HG03520 (cell line): ENCODE data around the gene NKAIN1.
"Not testable (repeated sequence)": the region's sequence is repeated elsewhere in the genome, so short reads cannot be mapped to it uniquely, and the experiment has no call there.

Source experiments
- ATAC-seq: cut with Tn5 transposase; IDR thresholded peaks from one replicate; pipeline ENCODE4 v1.9.1; 2021; ENCODE audit warnings: mild to moderate bottlenecking, moderate library complexity; ENCODE audit not compliant: unreplicated experiment

Gene NKAIN1

GRCh38 chr1:31198600-31198999, 41.1 kb downstream of the NKAIN1 start:
- ATAC-seq, result no peak

GRCh38 chr1:31198150-31198549, 41.5 kb downstream of the NKAIN1 start:
- ATAC-seq, result no peak

GRCh38 chr1:31196685-31197084, 43.0 kb downstream of the NKAIN1 start:
- ATAC-seq, result no peak

GRCh38 chr1:31195267-31195666, 44.4 kb downstream of the NKAIN1 start:
- not testable (repeated sequence) for ATAC-seq

- ATAC-seq, result no peak
Observed at GRCh38 chr1:31193729-31194128, 46.0 kb downstream of the NKAIN1 start.

GRCh38 chr1:31191281-31191680, 48.4 kb downstream of the NKAIN1 start:
- no peak for ATAC-seq

GRCh38 chr1:31189696-31190674, 49.7 kb downstream of the NKAIN1 start:
- no peak for ATAC-seq

- ATAC-seq, result no peak
Observed at GRCh38 chr1:31183927-31184554, 55.6 kb downstream of the NKAIN1 start.

- no peak for ATAC-seq
Observed at GRCh38 chr1:31183126-31183525, 56.6 kb downstream of the NKAIN1 start.

GRCh38 chr1:31182352-31182751, 57.3 kb downstream of the NKAIN1 start:
- ATAC-seq, result no peak

- no peak for ATAC-seq
Observed at GRCh38 chr1:31181515-31182343, 58.0 kb downstream of the NKAIN1 start.

GRCh38 chr1:31180338-31180737, 59.3 kb downstream of the NKAIN1 start:
- ATAC-seq, result no peak

GRCh38 chr1:31176291-31176690, 63.4 kb downstream of the NKAIN1 start:
- not testable (repeated sequence) for ATAC-seq

- no peak for ATAC-seq
Observed at GRCh38 chr1:31170486-31170735, 69.3 kb downstream of the NKAIN1 start.

GRCh38 chr1:31166462-31166861, 73.2 kb downstream of the NKAIN1 start:
- no peak for ATAC-seq

GRCh38 chr1:31164291-31164690, 75.4 kb downstream of the NKAIN1 start:
- no peak for ATAC-seq

GRCh38 chr1:31163866-31164265, 75.8 kb downstream of the NKAIN1 start:
- no peak for ATAC-seq

GRCh38 chr1:31161571-31161970, 78.1 kb downstream of the NKAIN1 start:
- ATAC-seq, result no peak

- ATAC-seq, result no peak
Observed at GRCh38 chr1:31159869-31160611, 79.6 kb downstream of the NKAIN1 start.

GRCh38 chr1:31159323-31159722, 80.4 kb downstream of the NKAIN1 start:
- no peak for ATAC-seq
